ENCODE results near the gene CACNA1C.

Gene CACNA1C

GRCh38 chr12:2687058-2687457 is 634.3 kb downstream of the CACNA1C start:
- DNase-seq = no peak

- no peak for DNase-seq
Measured at GRCh38 chr12:2687726-2688125, 634.9 kb downstream of the CACNA1C start.

GRCh38 chr12:2688381-2688931 is 635.7 kb downstream of the CACNA1C start:
- DNase-seq = no peak

GRCh38 chr12:2689393-2689792 is 636.6 kb downstream of the CACNA1C start:
- DNase-seq = no peak

GRCh38 chr12:2689879-2690278 is 637.1 kb downstream of the CACNA1C start:
- DNase-seq = no peak

GRCh38 chr12:2690348-2691005 is 637.7 kb downstream of the CACNA1C start:
- no peak for DNase-seq

GRCh38 chr12:2691006-2691344 is 638.2 kb downstream of the CACNA1C start:
- DNase-seq = peak; percentile 34

- DNase-seq = no peak
Measured at GRCh38 chr12:2691345-2692071, 638.7 kb downstream of the CACNA1C start.

- DNase-seq = no peak
Measured at GRCh38 chr12:2692080-2692479, 639.3 kb downstream of the CACNA1C start.

GRCh38 chr12:2693244-2693860 is 640.6 kb downstream of the CACNA1C start:
- peak; percentile 7 for DNase-seq

- no peak for DNase-seq
Measured at GRCh38 chr12:2693980-2694610, 641.3 kb downstream of the CACNA1C start.

GRCh38 chr12:2696136-2696535 is 643.3 kb downstream of the CACNA1C start:
- peak; percentile 36 for DNase-seq

GRCh38 chr12:2697057-2697800 is 644.4 kb downstream of the CACNA1C start:
- no peak for DNase-seq

- DNase-seq = no peak
Measured at GRCh38 chr12:2698566-2698965, 645.8 kb downstream of the CACNA1C start.

- DNase-seq = no peak
Measured at GRCh38 chr12:2710701-2711100, 657.9 kb downstream of the CACNA1C start.

GRCh38 chr12:2719392-2719791 is 666.6 kb downstream of the CACNA1C start:
- peak; percentile 45 for DNase-seq

- peak; percentile 17 for DNase-seq
Measured at GRCh38 chr12:2722806-2723205, 670.0 kb downstream of the CACNA1C start.

- DNase-seq = no peak
Measured at GRCh38 chr12:2732290-2732689, 679.5 kb downstream of the CACNA1C start.

GRCh38 chr12:2733493-2734355 is 680.9 kb downstream of the CACNA1C start:
- DNase-seq = no peak

GRCh38 chr12:2735432-2735831 is 682.6 kb downstream of the CACNA1C start:
- DNase-seq = no peak

- no peak for DNase-seq
Measured at GRCh38 chr12:2737656-2738241, 685.0 kb downstream of the CACNA1C start.
